ENCODE measurements around the gene ENPP7.

DNA sequence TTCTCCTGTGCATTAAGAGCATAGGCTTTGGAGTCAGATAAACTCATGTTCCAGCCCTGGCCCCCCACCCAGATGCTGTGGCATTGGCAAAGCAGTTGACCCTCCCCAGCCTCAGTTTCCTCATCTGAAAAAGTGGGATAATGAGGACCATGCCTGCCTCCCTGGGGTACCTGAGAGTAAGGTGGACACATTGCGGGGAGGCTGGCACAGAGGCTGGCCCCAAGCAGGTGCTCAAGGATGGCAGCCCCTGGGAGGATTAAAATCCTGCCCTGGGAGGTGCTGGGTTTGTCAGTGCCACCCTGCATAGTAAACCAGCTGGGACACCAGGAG, 11.8 kb downstream of the ENPP7 start:
- TF ChIP-seq, protein P1, sequence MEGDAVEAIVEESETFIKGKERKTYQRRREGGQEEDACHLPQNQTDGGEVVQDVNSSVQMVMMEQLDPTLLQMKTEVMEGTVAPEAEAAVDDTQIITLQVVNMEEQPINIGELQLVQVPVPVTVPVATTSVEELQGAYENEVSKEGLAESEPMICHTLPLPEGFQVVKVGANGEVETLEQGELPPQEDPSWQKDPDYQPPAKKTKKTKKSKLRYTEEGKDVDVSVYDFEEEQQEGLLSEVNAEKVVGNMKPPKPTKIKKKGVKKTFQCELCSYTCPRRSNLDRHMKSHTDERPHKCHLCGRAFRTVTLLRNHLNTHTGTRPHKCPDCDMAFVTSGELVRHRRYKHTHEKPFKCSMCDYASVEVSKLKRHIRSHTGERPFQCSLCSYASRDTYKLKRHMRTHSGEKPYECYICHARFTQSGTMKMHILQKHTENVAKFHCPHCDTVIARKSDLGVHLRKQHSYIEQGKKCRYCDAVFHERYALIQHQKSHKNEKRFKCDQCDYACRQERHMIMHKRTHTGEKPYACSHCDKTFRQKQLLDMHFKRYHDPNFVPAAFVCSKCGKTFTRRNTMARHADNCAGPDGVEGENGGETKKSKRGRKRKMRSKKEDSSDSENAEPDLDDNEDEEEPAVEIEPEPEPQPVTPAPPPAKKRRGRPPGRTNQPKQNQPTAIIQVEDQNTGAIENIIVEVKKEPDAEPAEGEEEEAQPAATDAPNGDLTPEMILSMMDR (IDR thresholded peaks at IDR 0.05) = no peak
- no peak for TF ChIP-seq POLR2A (IDR thresholded peaks at IDR 0.05)
